Measurements from ENCODE around the gene TFDP3. TPM values are rescaled to one million over a fixed set of nuclear protein-coding genes. Genes with fewer than 3 reads are reported as not detected.

Gene TFDP3
- total RNA-seq, 4 donors from 2014 or later, result not detected

- TF ChIP-seq CTCF (IDR thresholded peaks at IDR 0.05), result no peak
- no peak for TF ChIP-seq POLR2A (IDR thresholded peaks at IDR 0.05)
- H3K4me3 ChIP-seq (ENCODE audit: low read depth, poor library complexity, severe bottlenecking), result no peak overlapping the region
- DNase-seq (ENCODE audit: low spot score in 2 of 2), result no peak
- intact Hi-C loops (cut with DNase I; ENCODE audit: low total_unique reads), result no loop called here
- WGBS, 2 donors, result 16 to 32% methylated on average over 1 of the region's 1 CpG
These were observed 14.2 kb upstream of the TFDP3 start for GRCh38 chrX:133232331-133232730.

GRCh38 chrX:133229361-133229760, 11.2 kb upstream of the TFDP3 start:
- TF ChIP-seq POLR2A (IDR thresholded peaks at IDR 0.05), result no peak
- TF ChIP-seq CTCF (IDR thresholded peaks at IDR 0.05), result no peak
- H3K4me3 ChIP-seq (ENCODE audit: low read depth, poor library complexity, severe bottlenecking), result no peak overlapping the region
- intact Hi-C loops (cut with DNase I; ENCODE audit: low total_unique reads), result no loop called here
- DNase-seq (ENCODE audit: low spot score in 2 of 2), result no peak
- WGBS, 2 donors, result 22 to 57% methylated on average over 4 of the region's 4 CpGs

GRCh38 chrX:133215747-133216146, 2.4 kb downstream of the TFDP3 start:
- no peak for DNase-seq (ENCODE audit: low spot score in 2 of 2)
- TF ChIP-seq CTCF (IDR thresholded peaks at IDR 0.05), result no peak
- no peak for TF ChIP-seq POLR2A (IDR thresholded peaks at IDR 0.05)
- WGBS, 2 donors, result 80 to 92% methylated on average over 1 of the region's 1 CpG
- H3K4me3 ChIP-seq (ENCODE audit: low read depth, poor library complexity, severe bottlenecking), result no peak overlapping the region
- intact Hi-C loops (cut with DNase I; ENCODE audit: low total_unique reads), result no loop called here

GRCh38 chrX:133215017-133215416, 3.1 kb downstream of the TFDP3 start:
- intact Hi-C loops (cut with DNase I; ENCODE audit: low total_unique reads), result no loop called here
- no peak overlapping the region for H3K4me3 ChIP-seq (ENCODE audit: low read depth, poor library complexity, severe bottlenecking)
- WGBS, 2 donors, result 88 to 95% methylated on average over 3 of the region's 3 CpGs
- TF ChIP-seq CTCF (IDR thresholded peaks at IDR 0.05) (no peak), POLR2A (IDR thresholded peaks at IDR 0.05) (no peak)
- DNase-seq (ENCODE audit: low spot score in 2 of 2), result no peak

GRCh38 chrX:133214301-133214700, 3.9 kb downstream of the TFDP3 start:
- no peak for DNase-seq (ENCODE audit: low spot score in 2 of 2)
- 39 to 61% methylated on average over 3 of the region's 3 CpGs for WGBS, 2 donors
- no peak overlapping the region for H3K4me3 ChIP-seq (ENCODE audit: low read depth, poor library complexity, severe bottlenecking)
- intact Hi-C loops (cut with DNase I; ENCODE audit: low total_unique reads), result no loop called here
- TF ChIP-seq CTCF (IDR thresholded peaks at IDR 0.05) (no peak), POLR2A (IDR thresholded peaks at IDR 0.05) (no peak)

- no peak overlapping the region for H3K4me3 ChIP-seq (ENCODE audit: low read depth, poor library complexity, severe bottlenecking)
- TF ChIP-seq POLR2A (IDR thresholded peaks at IDR 0.05) (no peak), CTCF (IDR thresholded peaks at IDR 0.05) (no peak)
- intact Hi-C loops (cut with DNase I; ENCODE audit: low total_unique reads), result no loop called here
- no peak for DNase-seq (ENCODE audit: low spot score in 2 of 2)
- WGBS, 2 donors, result 59 to 63% methylated on average over 5 of the region's 5 CpGs
These were observed 5.0 kb downstream of the TFDP3 start for GRCh38 chrX:133213117-133213516.
